NCI-H510A (cell line): ENCODE data around the gene PROB1.
"Not testable (repeated sequence)": the region's sequence is repeated elsewhere in the genome, so short reads cannot be mapped to it uniquely, and the experiment has no call there.

Experiments used
- DNase-seq: peaks from one replicate; lab custom pipeline; 2025; lab: John Stamatoyannopoulos, UW

Gene PROB1

GRCh38 chr5:139394654-139395566, at the start of gene PROB1:
PROB1 (minus strand) TSS chr5:139395104; CDS start chr5:139395081, 23 bp downstream.
- DNase-seq: no peak

- DNase-seq: no peak
These were observed 49.0 kb upstream of the PROB1 start for GRCh38 chr5:139443831-139444453.

- not testable (repeated sequence) for DNase-seq
These were observed 45.5 kb upstream of the PROB1 start for GRCh38 chr5:139440416-139440815.

- peak; percentile 80 for DNase-seq
These were observed 44.4 kb upstream of the PROB1 start, which contains the start of gene DNAJC18 for GRCh38 chr5:139439013-139439903. DNAJC18 (minus strand) TSS chr5:139439525; CDS start chr5:139439445, 80 bp downstream.

- no peak for DNase-seq
These were observed 43.8 kb upstream of the PROB1 start for GRCh38 chr5:139438707-139439012.

- DNase-seq: no peak
These were observed 40.8 kb upstream of the PROB1 start for GRCh38 chr5:139435676-139436075.

- no peak for DNase-seq
These were observed 36.8 kb upstream of the PROB1 start for GRCh38 chr5:139431706-139432105.

- DNase-seq: no peak
These were observed 35.1 kb upstream of the PROB1 start for GRCh38 chr5:139430015-139430414.

GRCh38 chr5:139426203-139426885, 31.4 kb upstream of the PROB1 start:
- no peak for DNase-seq

- DNase-seq: no peak
These were observed 30.6 kb upstream of the PROB1 start for GRCh38 chr5:139425497-139425896.

GRCh38 chr5:139422307-139422893, 27.5 kb upstream of the PROB1 start:
- no peak for DNase-seq

- DNase-seq: no peak
These were observed 24.6 kb upstream of the PROB1 start for GRCh38 chr5:139419226-139420192.

- no peak for DNase-seq
These were observed 23.9 kb upstream of the PROB1 start for GRCh38 chr5:139418793-139419192.

- no peak for DNase-seq
These were observed 22.3 kb upstream of the PROB1 start for GRCh38 chr5:139417214-139417613.

- no peak for DNase-seq
These were observed 21.7 kb upstream of the PROB1 start for GRCh38 chr5:139416651-139417050.

GRCh38 chr5:139415869-139416268, 21.0 kb upstream of the PROB1 start:
- DNase-seq: no peak

- no peak for DNase-seq
These were observed 20.4 kb upstream of the PROB1 start for GRCh38 chr5:139415221-139415861.

GRCh38 chr5:139414581-139415130, 19.8 kb upstream of the PROB1 start:
- no peak for DNase-seq

- DNase-seq: no peak
These were observed 19.1 kb upstream of the PROB1 start for GRCh38 chr5:139413963-139414362.
